CD4-positive, alpha-beta T cell treated with Interleukin-21 for 1 hour (primary cell): ENCODE results near the gene HNF4A.
A peak's percentile ranks its signal among the peaks of the same experiment; 100 is the strongest.

Source experiments
- DNase-seq: peaks from one replicate; pipeline ENCODE4 v3.0.0-alpha.2; 2020

The HNF4A gene

GRCh38 chr20:44475694-44476560, 120.4 kb downstream of the HNF4A start, which contains the start of gene TTPAL:
Gene TTPAL (plus strand): TSS chr20:44475874. CDS start chr20:44480000, 4,126 bp downstream.
- peak; percentile 90 for DNase-seq

- DNase-seq, result no peak
Measured at GRCh38 chr20:44477151-44477550, 121.7 kb downstream of the HNF4A start.

- DNase-seq, result no peak
Measured at GRCh38 chr20:44478206-44478605, 122.7 kb downstream of the HNF4A start.

GRCh38 chr20:44479643-44480042, 124.1 kb downstream of the HNF4A start:
- no peak for DNase-seq

- no peak for DNase-seq
Measured at GRCh38 chr20:44480097-44480496, 124.6 kb downstream of the HNF4A start.

- DNase-seq, result no peak
Measured at GRCh38 chr20:44481719-44482416, 126.4 kb downstream of the HNF4A start.

GRCh38 chr20:44483112-44483511, 127.6 kb downstream of the HNF4A start:
- no peak for DNase-seq
